ENCODE results near the gene CD164L2.

The CD164L2 gene

DNA sequence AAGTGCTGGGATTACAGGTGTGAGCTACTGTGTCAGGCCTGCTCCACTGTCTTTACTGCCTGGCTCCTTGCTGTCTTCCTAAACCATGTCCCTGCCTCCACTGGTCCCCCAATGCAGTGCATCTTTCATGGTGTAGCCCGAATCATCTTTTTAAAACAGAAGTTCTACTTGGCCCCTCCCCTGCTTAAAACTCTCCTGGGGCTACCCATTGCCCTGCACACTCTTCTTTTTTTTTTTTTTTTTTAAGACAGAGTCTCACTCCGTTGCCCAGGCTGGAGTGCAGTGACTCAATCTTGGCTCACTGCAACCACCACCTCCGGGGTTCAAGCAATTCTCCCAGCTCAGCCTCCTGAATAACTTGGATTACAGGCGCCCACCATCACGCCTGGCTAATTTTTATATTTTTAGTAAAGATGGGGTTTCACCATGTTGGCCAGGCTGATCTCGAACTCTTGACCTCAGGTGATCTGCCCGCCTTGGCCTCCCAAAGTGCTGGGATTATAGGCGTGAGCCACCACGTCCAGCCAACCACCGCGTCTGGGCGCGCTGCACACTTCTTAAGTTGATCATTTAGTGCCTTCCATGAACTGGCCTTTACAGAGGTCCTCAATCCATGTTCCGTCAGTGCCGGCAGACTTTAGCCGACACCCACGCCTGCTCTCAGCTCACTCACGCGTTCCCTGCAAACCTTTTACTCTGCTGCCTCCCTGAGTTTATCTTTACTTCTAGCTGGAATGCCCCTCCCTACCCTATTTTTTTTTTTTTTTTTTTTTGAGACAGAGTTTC, 10.9 kb downstream of the CD164L2 start:
- Histone ChIP-seq H3K4me1 (ENCODE audit: control insufficient read depth, insufficient read depth, low read length, poor library complexity, severe bottlenecking) (peaks cover 5% of the 10 kb centered on the region), H3K27ac (ENCODE audit: low read depth, low read length, severe bottlenecking) (no peak overlapping the region), H3K36me3 (ENCODE audit: control insufficient read depth, insufficient read depth, low read length) (no peaks in the 10 kb centered on the region), H3K4me3 (ENCODE audit: extremely low read depth, insufficient read depth, low read length, poor library complexity, severe bottlenecking) (no peak overlapping the region), H3K9me3 (ENCODE audit: control insufficient read depth, low read length) (no peaks in the 10 kb centered on the region)
- WGBS, 2 experiments (ENCODE audit: insufficient coverage in 2 of 2), result 93 to 100% methylated on average over 11 to 13 of the region's 19 CpGs

GRCh38 chr1:27368869-27369582, 14.1 kb downstream of the CD164L2 start:
- WGBS, 2 experiments (ENCODE audit: insufficient coverage in 2 of 2), result 86 to 88% methylated on average over 13 of the region's 13 CpGs
- H3K9me3 ChIP-seq (ENCODE audit: control insufficient read depth, low read length), result no peaks in the 10 kb centered on the region

GRCh38 chr1:27367160-27367650, 15.9 kb downstream of the CD164L2 start:
- WGBS, 2 experiments (ENCODE audit: insufficient coverage in 2 of 2), result 45 to 52% methylated on average over 8 of the region's 8 CpGs
- no peaks in the 10 kb centered on the region for H3K9me3 ChIP-seq (ENCODE audit: control insufficient read depth, low read length)
- peak overlapping the region; percentile 67 for H3K4me3 ChIP-seq (ENCODE audit: extremely low read depth, insufficient read depth, low read length, poor library complexity, severe bottlenecking)
- H3K27ac ChIP-seq (ENCODE audit: low read depth, low read length, severe bottlenecking), result peak overlapping the region; percentile 92
- H3K36me3 ChIP-seq (ENCODE audit: control insufficient read depth, insufficient read depth, low read length), result peaks cover 4% of the 10 kb centered on the region
- H3K4me1 ChIP-seq (ENCODE audit: control insufficient read depth, insufficient read depth, low read length, poor library complexity, severe bottlenecking), result peaks cover 15% of the 10 kb centered on the region

More at GRCh38 chr1:27368869-27369582, 14.1 kb downstream of the CD164L2 start:
- H3K27ac ChIP-seq (ENCODE audit: low read depth, low read length, severe bottlenecking), result no peak overlapping the region
- H3K4me3 ChIP-seq (ENCODE audit: extremely low read depth, insufficient read depth, low read length, poor library complexity, severe bottlenecking), result no peak overlapping the region
- H3K36me3 ChIP-seq (ENCODE audit: control insufficient read depth, insufficient read depth, low read length), result no peaks in the 10 kb centered on the region
- peaks cover 15% of the 10 kb centered on the region for H3K4me1 ChIP-seq (ENCODE audit: control insufficient read depth, insufficient read depth, low read length, poor library complexity, severe bottlenecking)

DNA sequence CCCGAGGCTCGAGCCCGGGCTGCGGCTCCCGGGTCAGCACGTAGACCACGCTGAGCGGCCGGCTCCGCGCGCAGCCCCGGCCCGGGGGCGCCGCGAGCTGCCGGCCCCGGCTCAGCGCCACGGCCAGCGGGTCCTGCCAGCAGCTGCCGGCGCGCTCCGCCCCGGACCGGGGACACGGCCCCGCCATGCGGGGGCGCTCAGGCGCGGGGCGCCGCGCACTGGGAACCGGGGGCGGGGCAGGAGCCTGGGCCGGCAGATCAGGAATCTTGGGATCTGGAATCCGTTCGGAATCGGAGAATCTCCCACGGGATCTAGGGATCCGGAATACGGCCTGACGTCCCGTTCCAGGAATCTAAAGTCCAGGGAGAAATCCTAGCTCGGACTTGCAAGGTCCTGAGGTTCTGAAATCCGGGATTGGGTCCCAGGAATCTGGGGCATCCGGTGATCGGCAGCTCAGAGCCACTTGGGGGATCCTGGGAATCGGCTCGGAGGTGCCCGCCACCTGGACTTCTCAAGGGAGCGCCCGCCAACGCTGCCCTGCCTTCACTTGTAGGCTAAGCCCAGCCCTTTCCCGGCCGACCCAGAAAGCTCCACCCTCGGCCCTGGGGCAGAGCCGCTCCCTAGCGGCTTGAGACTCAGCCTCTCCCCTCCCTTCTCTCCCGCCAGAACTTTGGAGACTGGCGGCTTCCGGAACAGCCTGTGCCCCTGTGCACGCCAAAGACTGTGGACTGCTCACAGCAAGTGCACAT, 16.5 kb downstream of the CD164L2 start, which contains the start of gene MAP3K6:
Gene MAP3K6 (minus strand): TSS at position 551 of the 749 bp plus-strand sequence. CDS start 364 bp downstream, at position 187.
- peak within 1 kb of the TSS; percentile 92 for H3K27ac ChIP-seq (ENCODE audit: low read depth, low read length, severe bottlenecking)
- peaks cover 15% of the 10 kb centered on the region for H3K4me1 ChIP-seq (ENCODE audit: control insufficient read depth, insufficient read depth, low read length, poor library complexity, severe bottlenecking)
- H3K9me3 ChIP-seq (ENCODE audit: control insufficient read depth, low read length), result no peaks in the 10 kb centered on the region
- H3K4me3 ChIP-seq (ENCODE audit: extremely low read depth, insufficient read depth, low read length, poor library complexity, severe bottlenecking), result peak within 1 kb of the TSS; percentile 67
- H3K36me3 ChIP-seq (ENCODE audit: control insufficient read depth, insufficient read depth, low read length), result peaks cover 4% of the 10 kb centered on the region
- 0% methylated on average over 55 to 65 of the region's 67 CpGs for WGBS, 2 experiments (ENCODE audit: insufficient coverage in 2 of 2)

GRCh38 chr1:27366113-27366410, 17.1 kb downstream of the CD164L2 start:
- Histone ChIP-seq H3K9me3 (ENCODE audit: control insufficient read depth, low read length) (no peaks in the 10 kb centered on the region), H3K4me1 (ENCODE audit: control insufficient read depth, insufficient read depth, low read length, poor library complexity, severe bottlenecking) (peaks cover 15% of the 10 kb centered on the region), H3K36me3 (ENCODE audit: control insufficient read depth, insufficient read depth, low read length) (peaks cover 8% of the 10 kb centered on the region), H3K4me3 (ENCODE audit: extremely low read depth, insufficient read depth, low read length, poor library complexity, severe bottlenecking) (peak overlapping the region; percentile 67), H3K27ac (ENCODE audit: low read depth, low read length, severe bottlenecking) (peak overlapping the region; percentile 92)
- WGBS, 2 experiments (ENCODE audit: insufficient coverage in 2 of 2), result 0% methylated on average over 13 to 28 of the region's 30 CpGs

DNA sequence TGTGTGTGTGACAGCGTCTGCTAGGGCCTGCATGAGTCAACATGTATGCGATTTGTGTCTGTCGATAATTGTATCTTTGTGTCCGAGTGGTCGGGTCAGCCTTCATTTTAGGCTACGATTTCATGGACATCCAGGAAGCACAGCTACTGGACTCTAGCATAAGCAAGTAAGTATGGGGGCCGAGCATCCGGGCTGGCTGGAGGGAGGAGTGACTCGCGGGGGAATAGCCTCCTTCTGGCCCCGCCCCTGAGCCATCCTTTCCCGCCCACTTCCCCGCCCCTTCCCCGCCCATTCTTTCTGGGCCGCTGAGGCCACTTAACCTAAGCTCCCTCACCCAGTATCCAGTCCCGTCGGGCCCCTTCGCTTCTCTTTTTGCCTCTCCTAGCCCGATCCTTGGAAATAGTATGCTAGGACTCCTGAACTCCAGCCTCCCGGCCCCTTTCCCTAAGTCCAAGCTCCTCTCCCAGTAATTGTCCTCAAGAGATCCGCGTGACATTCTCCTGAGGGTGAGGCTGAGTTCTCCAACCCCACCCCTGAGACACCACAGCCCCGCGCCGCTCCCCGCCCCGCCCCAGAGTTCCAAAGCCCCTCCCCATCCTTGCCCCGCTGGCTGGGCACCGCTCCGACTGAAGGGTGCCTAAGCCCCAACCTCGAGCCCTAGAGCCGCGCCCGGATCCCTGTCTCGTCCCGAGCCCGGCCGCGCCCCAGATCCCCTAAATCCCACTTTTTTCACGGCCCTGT, 17.6 kb downstream of the CD164L2 start:
- peak overlapping the region; percentile 92 for H3K27ac ChIP-seq (ENCODE audit: low read depth, low read length, severe bottlenecking)
- whole genome bisulfite sequencing, 2 experiments (ENCODE audit: insufficient coverage in 2 of 2), result 8 to 11% methylated on average over 28 to 32 of the region's 40 CpGs
- peak overlapping the region; percentile 67 for H3K4me3 ChIP-seq (ENCODE audit: extremely low read depth, insufficient read depth, low read length, poor library complexity, severe bottlenecking)
- H3K9me3 ChIP-seq (ENCODE audit: control insufficient read depth, low read length), result no peaks in the 10 kb centered on the region
- H3K4me1 ChIP-seq (ENCODE audit: control insufficient read depth, insufficient read depth, low read length, poor library complexity, severe bottlenecking), result peaks cover 15% of the 10 kb centered on the region
- peaks cover 9% of the 10 kb centered on the region for H3K36me3 ChIP-seq (ENCODE audit: control insufficient read depth, insufficient read depth, low read length)

GRCh38 chr1:27364696-27365371, 18.3 kb downstream of the CD164L2 start:
- Histone ChIP-seq H3K4me1 (ENCODE audit: control insufficient read depth, insufficient read depth, low read length, poor library complexity, severe bottlenecking) (peaks cover 15% of the 10 kb centered on the region), H3K27ac (ENCODE audit: low read depth, low read length, severe bottlenecking) (peak overlapping the region; percentile 92), H3K36me3 (ENCODE audit: control insufficient read depth, insufficient read depth, low read length) (peaks cover 9% of the 10 kb centered on the region), H3K4me3 (ENCODE audit: extremely low read depth, insufficient read depth, low read length, poor library complexity, severe bottlenecking) (peak overlapping the region; percentile 67), H3K9me3 (ENCODE audit: control insufficient read depth, low read length) (no peaks in the 10 kb centered on the region)
- WGBS, 2 experiments (ENCODE audit: insufficient coverage in 2 of 2), result 85 to 92% methylated on average over 7 to 8 of the region's 11 CpGs

DNA sequence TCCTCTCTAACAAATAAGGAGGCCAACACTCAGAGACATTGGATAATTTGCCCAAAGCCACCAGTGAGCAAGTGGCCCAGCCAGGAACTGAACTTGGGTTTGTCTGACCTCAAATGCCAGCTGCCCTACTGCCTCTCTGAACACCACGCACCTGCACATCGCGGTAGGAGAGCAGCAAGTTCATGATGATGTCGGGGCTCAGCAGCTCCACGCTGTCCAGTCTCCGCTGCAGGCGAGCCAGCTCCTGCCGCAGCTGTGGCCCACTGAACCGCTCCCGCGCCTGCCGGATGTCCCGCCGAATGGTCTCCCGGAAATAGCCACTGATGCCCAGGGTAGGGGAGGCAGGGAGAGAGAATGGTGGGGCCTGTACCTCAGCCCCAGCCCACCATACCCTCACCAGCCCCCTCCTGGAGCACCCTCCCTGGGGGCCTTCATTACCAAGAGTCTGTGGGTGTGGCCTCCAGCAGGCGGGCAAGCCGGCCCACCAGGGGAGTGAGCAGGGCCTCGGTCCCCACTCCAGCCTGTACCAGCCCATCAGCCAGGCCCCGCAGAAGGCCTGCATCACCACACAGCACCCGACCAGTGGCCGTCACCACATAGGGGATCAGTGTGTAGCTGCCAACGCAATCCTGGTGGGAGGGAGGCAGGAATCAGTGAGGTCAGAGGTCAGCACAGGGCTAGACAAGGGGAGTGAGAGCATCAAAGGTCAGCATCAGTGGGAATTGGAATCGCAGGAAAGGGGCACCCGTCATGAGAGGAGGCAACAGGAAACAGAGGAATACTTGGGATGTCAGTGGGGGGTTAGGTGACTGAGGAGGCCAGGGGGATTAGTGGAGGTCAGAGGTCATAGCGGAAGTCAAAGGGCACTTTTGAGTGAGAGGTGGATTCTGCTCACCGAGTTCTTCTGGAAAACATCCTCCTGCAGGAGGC, 19.1 kb downstream of the CD164L2 start:
- 82 to 87% methylated on average over 21 to 25 of the region's 26 CpGs for WGBS, 2 experiments (ENCODE audit: insufficient coverage in 2 of 2)
- Histone ChIP-seq H3K4me3 (ENCODE audit: extremely low read depth, insufficient read depth, low read length, poor library complexity, severe bottlenecking) (no peak overlapping the region), H3K4me1 (ENCODE audit: control insufficient read depth, insufficient read depth, low read length, poor library complexity, severe bottlenecking) (peaks cover 19% of the 10 kb centered on the region), H3K36me3 (ENCODE audit: control insufficient read depth, insufficient read depth, low read length) (peaks cover 12% of the 10 kb centered on the region), H3K9me3 (ENCODE audit: control insufficient read depth, low read length) (no peaks in the 10 kb centered on the region), H3K27ac (ENCODE audit: low read depth, low read length, severe bottlenecking) (peak overlapping the region; percentile 92)

GRCh38 chr1:27361553-27361952, 21.6 kb downstream of the CD164L2 start:
- Histone ChIP-seq H3K4me1 (ENCODE audit: control insufficient read depth, insufficient read depth, low read length, poor library complexity, severe bottlenecking) (peaks cover 20% of the 10 kb centered on the region), H3K36me3 (ENCODE audit: control insufficient read depth, insufficient read depth, low read length) (peaks cover 23% of the 10 kb centered on the region)
- WGBS, 2 experiments (ENCODE audit: insufficient coverage in 2 of 2), result 94 to 95% methylated on average over 5 to 6 of the region's 8 CpGs

More at GRCh38 chr1:27361553-27361952, 21.6 kb downstream of the CD164L2 start:
- H3K9me3 ChIP-seq (ENCODE audit: control insufficient read depth, low read length), result no peaks in the 10 kb centered on the region
- no peak overlapping the region for H3K4me3 ChIP-seq (ENCODE audit: extremely low read depth, insufficient read depth, low read length, poor library complexity, severe bottlenecking)
- H3K27ac ChIP-seq (ENCODE audit: low read depth, low read length, severe bottlenecking), result no peak overlapping the region
